ENCODE results near the gene PRR15L.
A peak's percentile ranks its signal among the peaks of the same experiment; 100 is the strongest.
"Not testable (repeated sequence)": the region's sequence is repeated elsewhere in the genome, so short reads cannot be mapped to it uniquely, and the experiment has no call there.

Gene PRR15L

GRCh38 chr17:47945080-47945479 lies 12.6 kb downstream of the PRR15L start:
- peak overlapping the region; percentile 23 for H3K4me3 Mint-ChIP-seq
- no peaks in the 10 kb centered on the region for H3K27me3 Mint-ChIP-seq
- H3K36me3 Mint-ChIP-seq (ENCODE audit: low read depth) = peaks cover 75% of the 10 kb centered on the region
- peak overlapping the region; percentile 85 for H3K27ac Mint-ChIP-seq
- H3K4me1 Mint-ChIP-seq (ENCODE audit: low read depth) = peaks cover 78% of the 10 kb centered on the region
- DNase-seq = no peak
- peaks cover 6% of the 10 kb centered on the region for H3K9me3 Mint-ChIP-seq

GRCh38 chr17:47942568-47942967 lies 15.1 kb downstream of the PRR15L start:
- DNase-seq = no peak
- Mint-ChIP-seq H3K36me3 (ENCODE audit: low read depth) (peaks cover 51% of the 10 kb centered on the region), H3K27ac (peak overlapping the region; percentile 97), H3K4me1 (ENCODE audit: low read depth) (peaks cover 74% of the 10 kb centered on the region), H3K9me3 (peaks cover 6% of the 10 kb centered on the region), H3K4me3 (peak overlapping the region; percentile 89), H3K27me3 (no peaks in the 10 kb centered on the region)

GRCh38 chr17:47942096-47942510 lies 15.6 kb downstream of the PRR15L start:
- no peaks in the 10 kb centered on the region for H3K27me3 Mint-ChIP-seq
- H3K36me3 Mint-ChIP-seq (ENCODE audit: low read depth) = peaks cover 48% of the 10 kb centered on the region
- peak overlapping the region; percentile 97 for H3K27ac Mint-ChIP-seq
- peak; percentile 44 for DNase-seq
- H3K4me3 Mint-ChIP-seq = peak overlapping the region; percentile 89
- H3K9me3 Mint-ChIP-seq = peaks cover 6% of the 10 kb centered on the region
- peaks cover 72% of the 10 kb centered on the region for H3K4me1 Mint-ChIP-seq (ENCODE audit: low read depth)

GRCh38 chr17:47941246-47942095 lies 16.2 kb downstream of the PRR15L start, which contains the start of gene PNPO:
Gene PNPO, plus strand, starts transcription at chr17:47941571. Its CDS starts 105 bp downstream, at chr17:47941676.
- Mint-ChIP-seq H3K4me1 (ENCODE audit: low read depth) (peaks cover 70% of the 10 kb centered on the region), H3K27me3 (no peaks in the 10 kb centered on the region), H3K36me3 (ENCODE audit: low read depth) (peaks cover 42% of the 10 kb centered on the region), H3K27ac (peak within 1 kb of the TSS; percentile 97), H3K4me3 (peak within 1 kb of the TSS; percentile 89), H3K9me3 (peaks cover 6% of the 10 kb centered on the region)
- peak; percentile 92 for DNase-seq

GRCh38 chr17:47937941-47938340 lies 19.7 kb downstream of the PRR15L start:
- peaks cover 35% of the 10 kb centered on the region for H3K4me1 Mint-ChIP-seq (ENCODE audit: low read depth)
- no peak overlapping the region for H3K4me3 Mint-ChIP-seq
- peaks cover 10% of the 10 kb centered on the region for H3K36me3 Mint-ChIP-seq (ENCODE audit: low read depth)
- no peaks in the 10 kb centered on the region for H3K27me3 Mint-ChIP-seq
- no peak for DNase-seq
- peaks cover 6% of the 10 kb centered on the region for H3K9me3 Mint-ChIP-seq
- no peak overlapping the region for H3K27ac Mint-ChIP-seq

GRCh38 chr17:47935961-47936360 lies 21.7 kb downstream of the PRR15L start:
- no peak overlapping the region for H3K27ac Mint-ChIP-seq
- H3K27me3 Mint-ChIP-seq = no peaks in the 10 kb centered on the region
- peaks cover 3% of the 10 kb centered on the region for H3K9me3 Mint-ChIP-seq
- H3K4me3 Mint-ChIP-seq = no peak overlapping the region
- H3K36me3 Mint-ChIP-seq (ENCODE audit: low read depth) = peaks cover 3% of the 10 kb centered on the region
- H3K4me1 Mint-ChIP-seq (ENCODE audit: low read depth) = peaks cover 21% of the 10 kb centered on the region
- no peak for DNase-seq

GRCh38 chr17:47935468-47935867 lies 22.2 kb downstream of the PRR15L start:
- peaks cover 18% of the 10 kb centered on the region for H3K4me1 Mint-ChIP-seq (ENCODE audit: low read depth)
- not testable (repeated sequence) for H3K4me3 Mint-ChIP-seq; H3K36me3 Mint-ChIP-seq (ENCODE audit: low read depth); H3K27ac Mint-ChIP-seq; H3K27me3 Mint-ChIP-seq; DNase-seq; H3K9me3 Mint-ChIP-seq

GRCh38 chr17:47934856-47935255 lies 22.8 kb downstream of the PRR15L start:
- Mint-ChIP-seq H3K9me3 (no peaks in the 10 kb centered on the region), H3K4me3 (no peak overlapping the region), H3K36me3 (ENCODE audit: low read depth) (peaks cover 11% of the 10 kb centered on the region), H3K27ac (peak overlapping the region; percentile 68), H3K27me3 (no peaks in the 10 kb centered on the region), H3K4me1 (ENCODE audit: low read depth) (peaks cover 13% of the 10 kb centered on the region)
- no peak for DNase-seq

GRCh38 chr17:47931848-47932247 lies 25.8 kb downstream of the PRR15L start:
- H3K4me3 Mint-ChIP-seq = no peak overlapping the region
- peaks cover 40% of the 10 kb centered on the region for H3K36me3 Mint-ChIP-seq (ENCODE audit: low read depth)
- no peaks in the 10 kb centered on the region for H3K27me3 Mint-ChIP-seq
- no peak overlapping the region for H3K27ac Mint-ChIP-seq
- H3K9me3 Mint-ChIP-seq = no peaks in the 10 kb centered on the region
- H3K4me1 Mint-ChIP-seq (ENCODE audit: low read depth) = peaks cover 8% of the 10 kb centered on the region
- DNase-seq = no peak

GRCh38 chr17:47929218-47930000 lies 28.3 kb downstream of the PRR15L start:
- H3K27me3 Mint-ChIP-seq = no peaks in the 10 kb centered on the region
- H3K36me3 Mint-ChIP-seq (ENCODE audit: low read depth) = peaks cover 61% of the 10 kb centered on the region
- no peak overlapping the region for H3K4me3 Mint-ChIP-seq
- peak overlapping the region; percentile 12 for H3K27ac Mint-ChIP-seq
- peaks cover 5% of the 10 kb centered on the region for H3K4me1 Mint-ChIP-seq (ENCODE audit: low read depth)
- no peaks in the 10 kb centered on the region for H3K9me3 Mint-ChIP-seq
- no peak for DNase-seq

- Mint-ChIP-seq H3K9me3 (no peaks in the 10 kb centered on the region), H3K27ac (peak overlapping the region; percentile 73), H3K36me3 (ENCODE audit: low read depth) (peaks cover 71% of the 10 kb centered on the region), H3K4me1 (ENCODE audit: low read depth) (peaks cover 5% of the 10 kb centered on the region), H3K27me3 (no peaks in the 10 kb centered on the region), H3K4me3 (no peak overlapping the region)
- no peak for DNase-seq
These were observed 29.3 kb downstream of the PRR15L start for GRCh38 chr17:47928415-47928814.

- DNase-seq = no peak
- Mint-ChIP-seq H3K4me3 (no peak overlapping the region), H3K27me3 (no peaks in the 10 kb centered on the region), H3K4me1 (ENCODE audit: low read depth) (peaks cover 5% of the 10 kb centered on the region), H3K27ac (peak overlapping the region; percentile 73), H3K36me3 (ENCODE audit: low read depth) (peaks cover 76% of the 10 kb centered on the region), H3K9me3 (no peaks in the 10 kb centered on the region)
These were observed 29.8 kb downstream of the PRR15L start for GRCh38 chr17:47927821-47928400.

- peaks cover 5% of the 10 kb centered on the region for H3K4me1 Mint-ChIP-seq (ENCODE audit: low read depth)
- peaks cover 90% of the 10 kb centered on the region for H3K36me3 Mint-ChIP-seq (ENCODE audit: low read depth)
- H3K27me3 Mint-ChIP-seq = no peaks in the 10 kb centered on the region
- no peak overlapping the region for H3K27ac Mint-ChIP-seq
- DNase-seq = no peak
- H3K9me3 Mint-ChIP-seq = no peaks in the 10 kb centered on the region
- no peak overlapping the region for H3K4me3 Mint-ChIP-seq
These were observed 32.0 kb downstream of the PRR15L start for GRCh38 chr17:47925678-47925988.

- no peaks in the 10 kb centered on the region for H3K27me3 Mint-ChIP-seq
- peaks cover 87% of the 10 kb centered on the region for H3K36me3 Mint-ChIP-seq (ENCODE audit: low read depth)
- DNase-seq = no peak
- no peak overlapping the region for H3K27ac Mint-ChIP-seq
- H3K9me3 Mint-ChIP-seq = no peaks in the 10 kb centered on the region
- H3K4me3 Mint-ChIP-seq = no peak overlapping the region
- H3K4me1 Mint-ChIP-seq (ENCODE audit: low read depth) = peaks cover 5% of the 10 kb centered on the region
These were observed 32.7 kb downstream of the PRR15L start for GRCh38 chr17:47924785-47925677.

Data from activated T-cell treated with anti-CD3 and anti-CD28 coated beads, Interleukin-2, amount 50 U/mL, for 24 hours (primary cell).